Measurements from ENCODE around the gene ZNF708. TPM values are rescaled to one million over a fixed set of nuclear protein-coding genes. Genes with fewer than 3 reads are reported as not detected.

Gene ZNF708
- total and polyA plus RNA-seq, 2 of the 8 experiments (the other 6 are each of a cell fraction or from before 2014, with no cell fraction given): 4.1 to 40.0 TPM

- TF ChIP-seq NANOG (IDR thresholded peaks at IDR 0.05; ENCODE audit: insufficient read depth, low read depth, low read length, poor library complexity, severe bottlenecking): no peak
- no peak for TF ChIP-seq HDAC6 (IDR thresholded peaks at IDR 0.05; ENCODE audit: low read depth, low read length)
- TF ChIP-seq, protein P1, sequence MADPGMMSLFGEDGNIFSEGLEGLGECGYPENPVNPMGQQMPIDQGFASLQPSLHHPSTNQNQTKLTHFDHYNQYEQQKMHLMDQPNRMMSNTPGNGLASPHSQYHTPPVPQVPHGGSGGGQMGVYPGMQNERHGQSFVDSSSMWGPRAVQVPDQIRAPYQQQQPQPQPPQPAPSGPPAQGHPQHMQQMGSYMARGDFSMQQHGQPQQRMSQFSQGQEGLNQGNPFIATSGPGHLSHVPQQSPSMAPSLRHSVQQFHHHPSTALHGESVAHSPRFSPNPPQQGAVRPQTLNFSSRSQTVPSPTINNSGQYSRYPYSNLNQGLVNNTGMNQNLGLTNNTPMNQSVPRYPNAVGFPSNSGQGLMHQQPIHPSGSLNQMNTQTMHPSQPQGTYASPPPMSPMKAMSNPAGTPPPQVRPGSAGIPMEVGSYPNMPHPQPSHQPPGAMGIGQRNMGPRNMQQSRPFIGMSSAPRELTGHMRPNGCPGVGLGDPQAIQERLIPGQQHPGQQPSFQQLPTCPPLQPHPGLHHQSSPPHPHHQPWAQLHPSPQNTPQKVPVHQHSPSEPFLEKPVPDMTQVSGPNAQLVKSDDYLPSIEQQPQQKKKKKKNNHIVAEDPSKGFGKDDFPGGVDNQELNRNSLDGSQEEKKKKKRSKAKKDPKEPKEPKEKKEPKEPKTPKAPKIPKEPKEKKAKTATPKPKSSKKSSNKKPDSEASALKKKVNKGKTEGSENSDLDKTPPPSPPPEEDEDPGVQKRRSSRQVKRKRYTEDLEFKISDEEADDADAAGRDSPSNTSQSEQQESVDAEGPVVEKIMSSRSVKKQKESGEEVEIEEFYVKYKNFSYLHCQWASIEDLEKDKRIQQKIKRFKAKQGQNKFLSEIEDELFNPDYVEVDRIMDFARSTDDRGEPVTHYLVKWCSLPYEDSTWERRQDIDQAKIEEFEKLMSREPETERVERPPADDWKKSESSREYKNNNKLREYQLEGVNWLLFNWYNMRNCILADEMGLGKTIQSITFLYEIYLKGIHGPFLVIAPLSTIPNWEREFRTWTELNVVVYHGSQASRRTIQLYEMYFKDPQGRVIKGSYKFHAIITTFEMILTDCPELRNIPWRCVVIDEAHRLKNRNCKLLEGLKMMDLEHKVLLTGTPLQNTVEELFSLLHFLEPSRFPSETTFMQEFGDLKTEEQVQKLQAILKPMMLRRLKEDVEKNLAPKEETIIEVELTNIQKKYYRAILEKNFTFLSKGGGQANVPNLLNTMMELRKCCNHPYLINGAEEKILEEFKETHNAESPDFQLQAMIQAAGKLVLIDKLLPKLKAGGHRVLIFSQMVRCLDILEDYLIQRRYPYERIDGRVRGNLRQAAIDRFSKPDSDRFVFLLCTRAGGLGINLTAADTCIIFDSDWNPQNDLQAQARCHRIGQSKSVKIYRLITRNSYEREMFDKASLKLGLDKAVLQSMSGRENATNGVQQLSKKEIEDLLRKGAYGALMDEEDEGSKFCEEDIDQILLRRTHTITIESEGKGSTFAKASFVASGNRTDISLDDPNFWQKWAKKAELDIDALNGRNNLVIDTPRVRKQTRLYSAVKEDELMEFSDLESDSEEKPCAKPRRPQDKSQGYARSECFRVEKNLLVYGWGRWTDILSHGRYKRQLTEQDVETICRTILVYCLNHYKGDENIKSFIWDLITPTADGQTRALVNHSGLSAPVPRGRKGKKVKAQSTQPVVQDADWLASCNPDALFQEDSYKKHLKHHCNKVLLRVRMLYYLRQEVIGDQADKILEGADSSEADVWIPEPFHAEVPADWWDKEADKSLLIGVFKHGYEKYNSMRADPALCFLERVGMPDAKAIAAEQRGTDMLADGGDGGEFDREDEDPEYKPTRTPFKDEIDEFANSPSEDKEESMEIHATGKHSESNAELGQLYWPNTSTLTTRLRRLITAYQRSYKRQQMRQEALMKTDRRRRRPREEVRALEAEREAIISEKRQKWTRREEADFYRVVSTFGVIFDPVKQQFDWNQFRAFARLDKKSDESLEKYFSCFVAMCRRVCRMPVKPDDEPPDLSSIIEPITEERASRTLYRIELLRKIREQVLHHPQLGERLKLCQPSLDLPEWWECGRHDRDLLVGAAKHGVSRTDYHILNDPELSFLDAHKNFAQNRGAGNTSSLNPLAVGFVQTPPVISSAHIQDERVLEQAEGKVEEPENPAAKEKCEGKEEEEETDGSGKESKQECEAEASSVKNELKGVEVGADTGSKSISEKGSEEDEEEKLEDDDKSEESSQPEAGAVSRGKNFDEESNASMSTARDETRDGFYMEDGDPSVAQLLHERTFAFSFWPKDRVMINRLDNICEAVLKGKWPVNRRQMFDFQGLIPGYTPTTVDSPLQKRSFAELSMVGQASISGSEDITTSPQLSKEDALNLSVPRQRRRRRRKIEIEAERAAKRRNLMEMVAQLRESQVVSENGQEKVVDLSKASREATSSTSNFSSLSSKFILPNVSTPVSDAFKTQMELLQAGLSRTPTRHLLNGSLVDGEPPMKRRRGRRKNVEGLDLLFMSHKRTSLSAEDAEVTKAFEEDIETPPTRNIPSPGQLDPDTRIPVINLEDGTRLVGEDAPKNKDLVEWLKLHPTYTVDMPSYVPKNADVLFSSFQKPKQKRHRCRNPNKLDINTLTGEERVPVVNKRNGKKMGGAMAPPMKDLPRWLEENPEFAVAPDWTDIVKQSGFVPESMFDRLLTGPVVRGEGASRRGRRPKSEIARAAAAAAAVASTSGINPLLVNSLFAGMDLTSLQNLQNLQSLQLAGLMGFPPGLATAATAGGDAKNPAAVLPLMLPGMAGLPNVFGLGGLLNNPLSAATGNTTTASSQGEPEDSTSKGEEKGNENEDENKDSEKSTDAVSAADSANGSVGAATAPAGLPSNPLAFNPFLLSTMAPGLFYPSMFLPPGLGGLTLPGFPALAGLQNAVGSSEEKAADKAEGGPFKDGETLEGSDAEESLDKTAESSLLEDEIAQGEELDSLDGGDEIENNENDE (IDR thresholded peaks at IDR 0.05; ENCODE audit: insufficient replicate concordance, low read length): no peak
- TF ChIP-seq GTF2F1 (IDR thresholded peaks at IDR 0.05; ENCODE audit: borderline replicate concordance, low read depth, low read length): no peak
- no peak for TF ChIP-seq SRF (IDR thresholded peaks at IDR 0.05; ENCODE audit: low read depth, low read length)
Observed at GRCh38 chr19:21352830-21353229, 23.6 kb upstream of the ZNF708 start (continued).
